Measurements from ENCODE around the gene TSPAN11. TPM values are rescaled to one million over a fixed set of nuclear protein-coding genes. Genes with fewer than 3 reads are reported as not detected.

TSPAN11 gene
- total and polyA plus RNA-seq, 2 donors (not counting 3 experiments of a cell fraction or from before 2014, with no cell fraction given), result 2.1 to 3.9 TPM

- CTCF ChIA-PET, result no interaction called here
- Histone ChIP-seq H3K4me2 (ENCODE audit: insufficient read depth, low read length) (no peak overlapping the region), H3K27me3 (ENCODE audit: control insufficient read depth in 2 of 2, insufficient read depth in 2 of 2, low read length in 2 of 2) (peaks cover 4 to 6% of the 10 kb centered on the region in 2 experiments), H2AFZ (ENCODE audit: low read depth, low read length) (no peak overlapping the region), H3K79me2 (ENCODE audit: control insufficient read depth, insufficient read depth, low read length) (no peaks in the 10 kb centered on the region), H3K36me3 (ENCODE audit: control insufficient read depth in 2 of 2, extremely low read depth in 1 of 2, insufficient read depth in 2 of 2, low read length in 2 of 2) (no peaks in the 10 kb centered on the region), H3K4me1 (ENCODE audit: control insufficient read depth, extremely low read depth, insufficient read depth, low read length) (peaks cover 10% of the 10 kb centered on the region), H3K9me1 (replicated peaks; ENCODE audit: control insufficient read depth, extremely low read depth, insufficient read depth, low read length) (no peaks in the 10 kb centered on the region), H3K9me3 (replicated peaks; ENCODE audit: control insufficient read depth, insufficient read depth, low read length) (no peaks in the 10 kb centered on the region), H3K9ac (replicated peaks; ENCODE audit: extremely low read depth, insufficient read depth, low read length) (no peak overlapping the region), H3K4me3 (replicated peaks in 1 of 3; ENCODE audit: insufficient read depth in 1 of 3, low read depth in 1 of 3, low read length in 3 of 3) (no peak overlapping the region), H3K27ac (ENCODE audit: insufficient read depth, low read depth, low read length) (no peak overlapping the region), H4K20me1 (replicated peaks; ENCODE audit: control insufficient read depth, extremely low read depth, insufficient read depth, low read length) (no peaks in the 10 kb centered on the region)
- FAIRE-seq, result no peak
- dilution Hi-C loops (cut with MboI; ENCODE audit: extremely low pct_ligation_motif_present, low sequenced_read_pairs) (no loop called here), intact Hi-C loops (cut with micrococcal nuclease) (no loop called here)
- no peak for DNase-seq (ENCODE audit: low read depth, low spot score)
- POLR2A ChIA-PET, result no interaction called here
- TF ChIP-seq POLR2AphosphoS5 (IDR thresholded peaks at IDR 0.05; ENCODE audit: insufficient read depth, low read depth, low read length) (no peak), GATA2 (IDR thresholded peaks at IDR 0.05; ENCODE audit: insufficient read depth, insufficient read length, low read depth, low read length) (no peak), MYC (IDR thresholded peaks at IDR 0.05; ENCODE audit: low read depth, low read length) (no peak), EZH2 (IDR thresholded peaks at IDR 0.05; ENCODE audit: borderline replicate concordance, low read depth, low read length, severe bottlenecking) (no peak), JUN (IDR thresholded peaks at IDR 0.05; ENCODE audit: borderline replicate concordance, insufficient read depth, insufficient read length, low read depth) (no peak), POLR2A (IDR thresholded peaks at IDR 0.05; ENCODE audit: low read depth, low read length) (no peak), MAX (IDR thresholded peaks at IDR 0.05; ENCODE audit: insufficient read depth, insufficient read length) (no peak), CTCF (IDR thresholded peaks at IDR 0.05; ENCODE audit: extremely low read depth in 1 of 2, insufficient read depth in 1 of 2, low read depth in 1 of 2, low read length in 2 of 2) (no peak)
- BruUV-seq (replicated peaks), result no TSS peak
Measured at GRCh38 chr12:30913323-30913722, 13.2 kb upstream of the TSPAN11 start.
